ENCODE results near the gene C6orf132. TPM values are rescaled to one million over a fixed set of nuclear protein-coding genes. Genes with fewer than 3 reads are reported as not detected.

C6orf132 gene
- total RNA-seq, 1 experiment from 2014 or later, result 48.4 TPM

- Histone ChIP-seq H2BK15ac (ENCODE audit: low read depth, low read length) (no peak overlapping the region), H2BK120ac (ENCODE audit: low read depth, low read length, poor library complexity, severe bottlenecking) (no peak overlapping the region), H4K8ac (replicated peaks; ENCODE audit: insufficient read length, low read depth, low read length) (no peak overlapping the region), H3K4me1 (ENCODE audit: insufficient read depth, low read length) (no peaks in the 10 kb centered on the region), H3K79me1 (ENCODE audit: insufficient read depth, low read depth, low read length, poor library complexity, severe bottlenecking) (no peaks in the 10 kb centered on the region), H4K91ac (ENCODE audit: insufficient read length, low read depth, low read length) (no peak overlapping the region), H2BK5ac (ENCODE audit: insufficient read length, low read length) (no peak overlapping the region), H3T11ph (ENCODE audit: low read length) (no peak overlapping the region), H4K20me1 (ENCODE audit: control insufficient read depth, insufficient read depth, insufficient read length) (no peaks in the 10 kb centered on the region), H4K5ac (ENCODE audit: insufficient read length, low read depth, low read length) (no peak overlapping the region), H3K14ac (ENCODE audit: insufficient read depth, low read length) (no peak overlapping the region), H3K9me3 (ENCODE audit: control insufficient read depth, low read depth, low read length) (no peaks in the 10 kb centered on the region), H2BK20ac (ENCODE audit: low read depth, low read length, poor library complexity, severe bottlenecking) (no peak overlapping the region), H3K9ac (ENCODE audit: extremely low read depth, insufficient read length, low read length) (no peak overlapping the region), H2AK5ac (ENCODE audit: insufficient read length, low read length) (no peak overlapping the region), H3K4me2 (ENCODE audit: insufficient read depth, insufficient read length, low read length) (no peak overlapping the region), H3K79me2 (ENCODE audit: insufficient read depth, low read length) (no peaks in the 10 kb centered on the region), H2BK12ac (ENCODE audit: insufficient read length, low read depth, low read length) (no peak overlapping the region), H3K23ac (ENCODE audit: insufficient read length, low read depth, low read length) (no peak overlapping the region), H3K18ac (ENCODE audit: insufficient read length, low read depth, low read length) (no peak overlapping the region), H3K27ac (ENCODE audit: insufficient read length, low read depth, low read length) (no peak overlapping the region), H3K56ac (ENCODE audit: insufficient read length, low read depth, low read length) (no peak overlapping the region), H3K23me2 (ENCODE audit: insufficient read length, low read depth, low read length, poor library complexity, severe bottlenecking) (no peaks in the 10 kb centered on the region), H2AFZ (ENCODE audit: low read length) (no peak overlapping the region), H3K27me3 (ENCODE audit: insufficient read depth, low read length) (no peaks in the 10 kb centered on the region), H3K4ac (ENCODE audit: low read depth, low read length) (no peak overlapping the region)
- no CpG with 5 or more reads among the region's 2 CpGs for WGBS (ENCODE audit: extremely low coverage, insufficient read length, low lambda C conversion rate)
- no peaks in the 10 kb centered on the region for H3K4me1 Mint-ChIP-seq
- no peak for DNase-seq
- H3K36me3 Mint-ChIP-seq (ENCODE audit: insufficient read depth in 1 of 3, low read depth in 3 of 3), result peaks cover 24 to 49% (median 48%) of the 10 kb centered on the region in 3 experiments
- H3K27ac Mint-ChIP-seq, result no peak overlapping the region; a peak in 1 of 7 replicates
- no peak for TF ChIP-seq CTCF (conservative IDR thresholded peaks at IDR 0.05)
- H3K27me3 Mint-ChIP-seq (ENCODE audit: low read depth), result no peaks in the 10 kb centered on the region
- no peaks in the 10 kb centered on the region for H3K9me3 Mint-ChIP-seq
- no peak overlapping the region for H3K4me3 Mint-ChIP-seq
Observed at GRCh38 chr6:42073287-42073686, 69.1 kb downstream of the C6orf132 start.
